Sigmoid colon (tissue), 4 donors: ENCODE results near the gene ABLIM2.

Source experiments
- POLR2A ChIP-seq, 2 donors: fragments of 450-650 bp; IDR thresholded peaks; one replicate each; pipeline ENCODE4 v1.6.1; 2016; ENCODE audit warnings: antibody characterized with exemption in 2 of 2, mild to moderate bottlenecking in 2 of 2, moderate library complexity in 2 of 2
- POLR2AphosphoS5 ChIP-seq, 4 donors: sonication (generic); formaldehyde crosslinking; IDR thresholded peaks; one replicate each; pipeline ENCODE4 v1.6.1; 2017; ENCODE audit warnings: antibody characterized with exemption in 4 of 4
- TF ChIP-seq, protein P1 (sequence below), 4 experiments: fragments of 450-650 bp in 3 of 4; fragments of 200-600 bp in 1 of 4; IDR thresholded peaks; one replicate each; pipeline ENCODE4 v1.5.1; 2016 to 2019; ENCODE audit warnings: antibody characterized with exemption in 4 of 4, mild to moderate bottlenecking in 3 of 4, moderate library complexity in 2 of 4

DNA sequence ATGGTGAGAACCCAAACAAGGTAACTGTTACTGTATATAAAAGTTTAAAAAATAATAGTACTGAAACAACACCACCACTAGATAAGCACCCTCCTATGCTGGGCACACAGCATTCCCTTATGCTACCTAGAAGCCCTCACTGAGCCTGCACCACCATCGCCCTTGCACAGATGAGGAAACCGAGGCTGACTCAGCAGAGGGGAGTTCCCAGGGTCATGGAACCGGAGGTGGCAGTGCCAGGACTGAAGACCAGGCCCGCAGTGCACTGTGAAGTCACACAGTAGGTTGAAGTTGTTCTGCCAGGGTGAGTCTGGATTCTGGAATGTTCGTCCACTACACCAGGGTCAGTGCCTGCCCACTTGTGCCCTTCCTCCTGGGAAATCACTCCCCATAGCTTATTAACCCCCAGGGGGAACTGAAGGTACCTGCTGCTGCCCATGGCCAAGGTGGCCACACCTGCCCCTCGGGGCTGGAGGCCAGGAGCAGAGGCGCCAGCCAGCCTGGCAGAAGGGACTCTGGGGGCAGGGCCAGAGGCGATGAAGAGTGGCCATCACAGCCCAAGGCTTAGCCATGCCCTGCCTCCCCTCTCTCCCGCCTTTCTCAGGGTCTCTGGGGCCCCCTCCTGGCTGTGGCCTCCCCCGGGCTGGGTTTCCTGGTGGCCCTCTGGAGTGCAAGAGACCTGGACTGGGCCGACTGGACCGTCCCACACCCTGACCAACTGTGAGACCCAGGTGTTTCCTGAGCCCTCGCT, 15.1 kb upstream of the ABLIM2 start:
- TF ChIP-seq POLR2A (IDR thresholded peaks at IDR 0.05) (no peak), POLR2AphosphoS5 (IDR thresholded peaks at IDR 0.05) (no peak)
- TF ChIP-seq, protein P1, sequence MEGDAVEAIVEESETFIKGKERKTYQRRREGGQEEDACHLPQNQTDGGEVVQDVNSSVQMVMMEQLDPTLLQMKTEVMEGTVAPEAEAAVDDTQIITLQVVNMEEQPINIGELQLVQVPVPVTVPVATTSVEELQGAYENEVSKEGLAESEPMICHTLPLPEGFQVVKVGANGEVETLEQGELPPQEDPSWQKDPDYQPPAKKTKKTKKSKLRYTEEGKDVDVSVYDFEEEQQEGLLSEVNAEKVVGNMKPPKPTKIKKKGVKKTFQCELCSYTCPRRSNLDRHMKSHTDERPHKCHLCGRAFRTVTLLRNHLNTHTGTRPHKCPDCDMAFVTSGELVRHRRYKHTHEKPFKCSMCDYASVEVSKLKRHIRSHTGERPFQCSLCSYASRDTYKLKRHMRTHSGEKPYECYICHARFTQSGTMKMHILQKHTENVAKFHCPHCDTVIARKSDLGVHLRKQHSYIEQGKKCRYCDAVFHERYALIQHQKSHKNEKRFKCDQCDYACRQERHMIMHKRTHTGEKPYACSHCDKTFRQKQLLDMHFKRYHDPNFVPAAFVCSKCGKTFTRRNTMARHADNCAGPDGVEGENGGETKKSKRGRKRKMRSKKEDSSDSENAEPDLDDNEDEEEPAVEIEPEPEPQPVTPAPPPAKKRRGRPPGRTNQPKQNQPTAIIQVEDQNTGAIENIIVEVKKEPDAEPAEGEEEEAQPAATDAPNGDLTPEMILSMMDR (IDR thresholded peaks at IDR 0.05) = no peak
